Measurements from ENCODE around the gene IDI1. TPM values are rescaled to one million over a fixed set of nuclear protein-coding genes. Genes with fewer than 3 reads are reported as not detected.

Gene IDI1
- total and polyA plus RNA-seq, 2 of the 13 experiments (the other 11 are each of a cell fraction or from before 2014, with no cell fraction given): 44.4 to 145 TPM

- TF ChIP-seq GTF3A (CRISPR knock-in tag; conservative IDR thresholded peaks at IDR 0.05): peak; percentile 76; the same call in 1 of the 2 replicates
- TF ChIP-seq ZNF496 (CRISPR knock-in tag; IDR thresholded peaks at IDR 0.05; ENCODE audit: insufficient replicate concordance): no peak
- TF ChIP-seq RBM22 (optimal IDR thresholded peaks at IDR 0.05; ENCODE audit: low read length): peak; percentile 37
- TF ChIP-seq ZC3H4 (CRISPR knock-in tag; IDR thresholded peaks at IDR 0.05; ENCODE audit: borderline replicate concordance): no peak; the same call in 1 of the 2 replicates
- TF ChIP-seq HNF1B (CRISPR knock-in tag; IDR thresholded peaks at IDR 0.05): peak; percentile 85
- peak; percentile 96 for TF ChIP-seq ZNF709 (CRISPR knock-in tag; IDR thresholded peaks at IDR 0.05)
- TF ChIP-seq ZNF784 (CRISPR knock-in tag; IDR thresholded peaks at IDR 0.05; ENCODE audit: borderline replicate concordance): peak; percentile 78; the same call in 1 of the 2 replicates
- no peak for TF ChIP-seq NFE2L2 (IDR thresholded peaks at IDR 0.05; ENCODE audit: low read length)
- TF ChIP-seq RAD21 (CRISPR knock-in tag; IDR thresholded peaks at IDR 0.05): no peak
- peak; percentile 100 for TF ChIP-seq SP4 (CRISPR knock-in tag; IDR thresholded peaks at IDR 0.05)
- no peak for TF ChIP-seq CEBPZ (IDR thresholded peaks at IDR 0.05; ENCODE audit: low read length)
- TF ChIP-seq SCMH1 (CRISPR knock-in tag; IDR thresholded peaks at IDR 0.05; ENCODE audit: borderline replicate concordance): no peak
- peak; percentile 98 for TF ChIP-seq RBFOX2 (IDR thresholded peaks at IDR 0.05; ENCODE audit: low read depth, low read length)
- TF ChIP-seq CSRNP1 (CRISPR knock-in tag; IDR thresholded peaks at IDR 0.05): peak; percentile 96
- TF ChIP-seq ZSCAN5A (CRISPR knock-in tag; IDR thresholded peaks at IDR 0.05; ENCODE audit: borderline replicate concordance): peak; percentile 69; the same call in 1 of the 2 replicates
- no peak for TF ChIP-seq PREB (CRISPR knock-in tag; IDR thresholded peaks at IDR 0.05)
Measured at GRCh38 chr10:1048732-1049424, at the start of gene IDI1 (continued).
